Ovary (tissue), 3 donors: ENCODE measurements around the gene PKD1.
"Not testable (repeated sequence)": the region's sequence is repeated elsewhere in the genome, so short reads cannot be mapped to it uniquely, and the experiment has no call there.

Source experiments
- POLR2A ChIP-seq: fragments of 450-650 bp; IDR thresholded peaks from one replicate; pipeline ENCODE4 v1.6.1; 2017; ENCODE audit warnings: antibody characterized with exemption, mild to moderate bottlenecking, moderate library complexity
- TF ChIP-seq, protein P1 (sequence below), 3 donors: fragments of 450-650 bp in 2 of 3; fragments of 200-600 bp in 1 of 3; IDR thresholded peaks; one replicate each; pipeline versions ENCODE4 v1.5.1 to v1.8.0; 2016 to 2022; ENCODE audit warnings: antibody characterized with exemption in 3 of 3, mild to moderate bottlenecking in 1 of 3
- donor health status: DM: no; HTN: no; CAD: no.

DNA sequence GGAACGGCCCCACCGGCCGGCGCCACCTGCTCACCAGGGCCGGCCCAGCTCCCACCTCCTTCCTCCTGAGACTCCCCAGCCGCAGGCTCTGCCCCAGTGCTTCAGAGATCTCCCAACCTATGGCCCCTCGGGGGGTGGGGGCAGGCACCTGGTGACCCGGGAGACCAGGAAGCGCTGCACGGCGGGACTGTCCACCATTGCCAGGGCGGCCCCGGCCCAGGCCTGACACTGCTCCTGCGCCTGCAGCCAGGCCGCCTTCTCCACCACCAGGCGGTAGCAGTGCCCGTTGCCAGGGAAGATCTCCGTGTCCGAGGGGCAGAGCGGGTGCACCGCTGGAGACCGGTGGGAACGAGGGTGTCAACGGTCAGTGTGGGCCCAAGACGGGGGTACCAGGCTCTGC is 18.4 kb downstream of the PKD1 start:
- TF ChIP-seq, protein P1, sequence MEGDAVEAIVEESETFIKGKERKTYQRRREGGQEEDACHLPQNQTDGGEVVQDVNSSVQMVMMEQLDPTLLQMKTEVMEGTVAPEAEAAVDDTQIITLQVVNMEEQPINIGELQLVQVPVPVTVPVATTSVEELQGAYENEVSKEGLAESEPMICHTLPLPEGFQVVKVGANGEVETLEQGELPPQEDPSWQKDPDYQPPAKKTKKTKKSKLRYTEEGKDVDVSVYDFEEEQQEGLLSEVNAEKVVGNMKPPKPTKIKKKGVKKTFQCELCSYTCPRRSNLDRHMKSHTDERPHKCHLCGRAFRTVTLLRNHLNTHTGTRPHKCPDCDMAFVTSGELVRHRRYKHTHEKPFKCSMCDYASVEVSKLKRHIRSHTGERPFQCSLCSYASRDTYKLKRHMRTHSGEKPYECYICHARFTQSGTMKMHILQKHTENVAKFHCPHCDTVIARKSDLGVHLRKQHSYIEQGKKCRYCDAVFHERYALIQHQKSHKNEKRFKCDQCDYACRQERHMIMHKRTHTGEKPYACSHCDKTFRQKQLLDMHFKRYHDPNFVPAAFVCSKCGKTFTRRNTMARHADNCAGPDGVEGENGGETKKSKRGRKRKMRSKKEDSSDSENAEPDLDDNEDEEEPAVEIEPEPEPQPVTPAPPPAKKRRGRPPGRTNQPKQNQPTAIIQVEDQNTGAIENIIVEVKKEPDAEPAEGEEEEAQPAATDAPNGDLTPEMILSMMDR (IDR thresholded peaks at IDR 0.05): not testable (repeated sequence)
- TF ChIP-seq POLR2A: not testable (repeated sequence)
